ENCODE results near the gene OCRL. TPM values are rescaled to one million over a fixed set of nuclear protein-coding genes. Genes with fewer than 3 reads are reported as not detected.
"Not testable (repeated sequence)": the region's sequence is repeated elsewhere in the genome, so short reads cannot be mapped to it uniquely, and the experiment has no call there.

Gene OCRL
- total RNA-seq, 1 donor from 2014 or later: 13.7 TPM

DNA sequence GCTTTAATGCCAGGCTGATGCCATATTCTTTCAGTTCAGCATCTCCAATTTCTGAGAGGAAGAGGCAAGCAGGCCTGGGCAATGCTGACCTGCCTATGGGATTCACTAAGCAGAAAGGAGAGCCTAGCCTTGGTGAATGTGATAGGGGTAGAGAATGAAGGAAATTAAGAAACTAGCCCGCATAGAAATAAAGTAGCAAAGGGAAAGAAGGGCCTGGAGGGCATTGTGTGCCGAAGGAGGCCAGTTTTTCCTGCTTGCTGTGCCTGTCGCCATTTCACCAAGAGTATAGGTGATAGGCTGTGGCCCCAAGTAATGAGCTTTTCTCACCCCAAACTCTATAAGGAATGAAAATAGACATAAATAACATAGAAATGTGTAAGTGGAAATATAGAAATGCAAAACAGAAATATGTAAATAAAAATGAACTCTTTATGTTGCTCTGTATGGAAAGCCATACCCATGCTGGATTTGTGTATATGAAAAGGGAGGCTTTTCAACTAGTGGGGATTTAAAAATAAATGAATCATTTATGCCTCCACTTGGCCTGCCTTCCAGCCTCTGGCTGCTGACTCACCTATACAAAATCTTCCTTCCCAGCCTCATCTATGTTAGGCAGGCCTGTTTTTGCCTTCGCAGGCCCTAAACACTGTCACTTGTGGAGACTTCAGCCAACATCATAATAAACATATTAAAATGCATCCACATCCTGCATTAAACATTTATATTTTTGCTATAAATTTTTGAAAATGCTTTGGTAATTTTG is 5.1 kb upstream of the OCRL start:
- no peak for DNase-seq

DNA sequence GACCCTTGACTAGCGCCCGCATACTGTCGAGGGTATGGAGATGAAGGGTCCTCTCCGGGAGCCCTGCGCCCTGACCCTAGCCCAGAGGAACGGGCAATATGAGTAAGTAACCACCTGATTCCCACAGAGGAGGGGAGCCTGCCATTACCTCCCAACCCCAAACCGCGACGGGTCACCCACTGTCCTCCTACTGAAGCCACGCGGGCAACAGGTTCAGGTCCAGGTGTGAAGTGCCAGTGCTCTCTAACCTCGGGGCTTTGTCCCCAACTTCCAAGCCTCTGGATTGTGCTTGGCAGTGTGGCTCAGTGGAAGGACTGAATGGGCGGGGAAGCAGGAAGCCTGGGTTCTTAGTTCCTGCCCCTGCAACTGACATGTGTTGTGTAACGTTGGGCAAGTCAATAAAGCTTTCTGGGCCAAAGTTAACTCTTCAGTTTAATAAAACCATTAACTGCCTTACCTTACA is 694 bp downstream of the OCRL start:
- DNase-seq: no peak

DNA sequence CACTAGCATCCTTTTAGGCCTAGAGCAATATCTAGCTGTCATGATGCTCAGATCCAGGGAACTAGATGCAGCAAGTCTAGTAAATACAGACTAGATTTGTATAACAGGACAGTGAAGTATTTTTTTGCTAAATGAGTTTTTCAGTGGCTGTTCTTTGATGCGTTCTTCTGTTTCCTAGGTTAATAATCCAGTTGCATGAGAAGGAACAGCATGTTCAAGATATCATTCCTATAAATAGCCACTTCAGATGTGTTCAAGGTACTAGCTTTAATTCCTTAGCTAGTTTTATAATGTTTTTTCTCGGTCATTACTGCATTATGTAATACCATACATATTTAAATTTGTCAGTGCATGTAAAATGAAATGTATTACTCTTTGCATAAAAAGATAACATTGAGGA is 4.7 kb downstream of the OCRL start:
- DNase-seq: no peak

DNA sequence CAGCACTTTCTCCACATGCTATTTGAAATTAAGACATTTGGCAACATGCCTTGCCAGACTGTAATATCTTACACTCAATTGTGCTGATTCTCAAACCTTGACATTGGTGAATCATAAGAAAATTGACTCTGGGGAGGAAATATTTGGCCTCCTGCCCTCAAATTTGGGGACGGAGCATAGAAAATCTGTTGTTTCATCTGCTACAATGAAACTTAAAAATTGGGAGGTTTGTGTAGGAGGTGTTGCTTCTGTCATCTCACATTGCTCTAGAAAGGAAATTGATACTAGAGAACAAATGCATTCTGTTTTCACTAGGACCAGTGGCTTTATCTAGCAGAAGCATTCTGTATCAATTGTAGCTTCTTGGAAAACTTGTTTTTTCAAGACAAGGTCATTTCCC is 5.3 kb downstream of the OCRL start:
- DNase-seq: no peak

DNA sequence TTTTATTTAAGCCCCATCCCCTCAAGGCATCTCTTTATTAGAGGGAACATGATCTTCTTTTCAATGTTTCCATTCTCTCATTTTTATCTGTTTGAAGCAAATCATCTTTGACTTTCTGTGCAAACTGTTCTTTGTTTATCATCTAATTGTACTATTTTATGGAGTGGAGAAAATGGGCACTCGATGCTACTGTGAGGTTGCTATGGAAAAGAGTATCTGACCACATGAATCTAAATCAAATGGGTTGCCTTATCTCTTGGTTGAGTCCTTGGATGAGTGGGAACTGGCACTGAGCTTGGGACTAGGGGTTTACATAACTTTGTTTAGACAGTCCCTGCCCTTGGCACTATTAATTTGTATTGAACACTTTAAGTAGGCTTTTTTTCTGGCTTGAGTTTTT is 9.1 kb downstream of the OCRL start:
- no peak for DNase-seq

DNA sequence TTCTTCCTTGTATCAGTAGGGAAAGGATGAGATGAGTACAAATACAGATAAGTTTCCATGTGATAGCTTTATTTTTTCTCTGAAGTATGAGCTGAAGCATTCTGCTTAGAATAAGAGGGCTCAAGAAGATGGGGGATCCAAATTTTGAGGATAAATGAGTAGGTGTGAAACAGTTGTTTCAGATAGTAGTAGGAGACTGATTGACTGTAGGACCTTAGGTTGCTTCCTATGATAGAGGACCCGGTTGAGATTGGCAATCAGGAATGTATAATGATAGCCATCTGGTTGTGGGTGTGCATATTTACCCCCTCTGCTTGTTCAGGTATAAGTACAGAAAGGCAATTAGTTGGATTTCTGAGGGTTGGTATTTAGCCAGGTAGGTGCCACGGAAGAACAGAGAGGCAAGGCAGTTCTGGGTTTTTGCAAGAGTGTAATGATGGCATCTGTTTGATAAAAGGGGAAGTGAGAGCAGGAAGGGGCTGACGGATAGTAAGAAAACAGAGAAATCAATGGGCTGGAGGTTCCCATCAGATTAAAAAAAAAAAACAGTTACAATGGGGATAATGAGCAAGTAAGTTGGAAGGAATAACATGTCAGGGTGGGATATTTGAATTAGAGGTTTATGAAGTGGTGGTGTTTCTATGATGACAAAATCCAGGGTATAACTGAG is 13.7 kb downstream of the OCRL start:
- DNase-seq: no peak

DNA sequence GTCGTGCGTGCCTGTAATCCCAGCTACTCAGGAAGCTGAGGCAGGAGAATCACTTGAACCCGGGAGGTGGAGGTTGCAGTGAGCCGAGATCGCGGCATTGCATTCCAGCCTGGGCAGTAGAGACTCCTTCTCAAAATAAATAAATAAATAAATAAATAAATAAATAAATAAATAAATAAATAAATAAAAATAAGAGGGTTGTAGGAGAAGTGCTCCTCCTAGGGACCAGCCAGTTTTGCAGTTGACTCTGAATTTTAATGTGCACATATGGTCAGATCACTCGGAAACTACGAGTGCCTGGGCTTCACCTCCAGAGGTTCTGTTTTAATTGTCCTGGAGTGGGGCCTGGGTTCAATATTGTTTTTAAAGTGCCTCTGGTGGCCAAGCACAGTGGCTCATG is 14.8 kb downstream of the OCRL start:
- DNase-seq: not testable (repeated sequence)

DNA sequence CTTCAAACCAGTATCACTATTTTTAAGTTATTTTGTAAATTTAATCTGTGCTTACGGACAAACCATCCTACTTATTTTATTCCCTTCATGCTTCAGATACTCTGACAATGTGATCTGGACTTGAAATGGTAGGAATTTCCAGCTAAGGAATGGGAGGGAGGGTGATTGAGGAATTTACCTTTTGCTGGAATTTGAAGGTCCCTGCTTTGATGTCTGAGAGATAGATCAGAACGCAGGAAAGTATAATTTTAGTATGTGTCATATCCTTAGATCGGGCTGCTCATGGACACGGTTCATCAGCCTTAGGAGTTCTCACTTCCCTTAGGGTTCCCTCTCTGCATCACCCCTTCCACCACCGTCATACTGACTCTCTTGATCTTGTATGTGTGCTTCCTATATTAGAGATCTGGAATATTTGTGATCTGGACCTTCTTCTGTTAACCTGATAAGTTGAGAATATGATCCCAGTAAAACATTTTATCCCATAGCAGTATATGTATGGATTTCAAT is 16.8 kb downstream of the OCRL start:
- no peak for DNase-seq

DNA sequence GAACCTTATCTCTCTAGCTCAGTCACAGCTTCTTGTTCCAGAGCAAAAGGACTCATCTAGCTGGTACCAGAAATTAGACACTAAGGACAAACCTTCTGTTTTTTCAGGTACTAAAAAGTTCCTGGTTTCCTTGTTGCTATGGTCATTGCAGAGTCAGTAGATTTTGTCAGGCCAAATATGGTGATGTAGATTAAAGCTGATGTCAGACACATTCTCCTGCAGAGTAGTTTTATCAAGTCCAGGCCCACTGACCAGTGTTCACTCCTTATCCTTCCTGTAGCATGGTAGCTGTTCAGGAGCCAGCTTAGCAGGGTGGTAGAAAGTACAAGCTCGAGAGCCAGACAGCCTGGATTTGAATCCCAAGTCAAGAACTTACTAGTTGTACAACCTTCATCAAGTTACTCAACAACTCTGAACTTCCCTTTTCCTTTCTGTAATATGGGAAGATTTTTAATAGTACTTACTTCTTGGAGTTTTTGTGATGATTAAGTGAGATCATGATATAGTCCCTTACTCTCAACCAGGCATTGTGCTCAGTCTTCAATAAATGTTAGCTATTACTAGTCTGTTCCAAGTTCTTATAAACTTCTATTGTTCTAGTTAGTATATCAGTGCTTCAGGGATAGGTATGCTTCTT is 17.9 kb downstream of the OCRL start:
- DNase-seq: no peak

DNA sequence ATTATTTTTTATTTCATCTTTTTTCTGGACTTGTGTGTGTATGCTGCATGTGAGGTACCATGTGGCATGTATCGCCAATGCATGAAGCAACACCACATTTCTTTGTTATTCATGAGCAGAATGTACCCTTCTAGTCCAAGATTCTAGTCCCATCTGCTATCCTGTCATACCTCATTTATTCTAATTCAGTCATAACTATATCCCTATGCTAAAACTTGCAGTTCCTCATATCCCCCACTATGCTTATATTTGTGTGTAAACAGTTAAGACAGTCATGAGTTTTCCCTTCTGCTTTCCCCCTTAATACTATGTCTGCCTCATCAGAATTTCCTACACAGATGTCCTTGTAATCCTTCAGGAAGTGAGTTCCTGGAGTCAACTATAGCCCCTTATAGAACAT is 19.7 kb downstream of the OCRL start:
- DNase-seq: no peak

DNA sequence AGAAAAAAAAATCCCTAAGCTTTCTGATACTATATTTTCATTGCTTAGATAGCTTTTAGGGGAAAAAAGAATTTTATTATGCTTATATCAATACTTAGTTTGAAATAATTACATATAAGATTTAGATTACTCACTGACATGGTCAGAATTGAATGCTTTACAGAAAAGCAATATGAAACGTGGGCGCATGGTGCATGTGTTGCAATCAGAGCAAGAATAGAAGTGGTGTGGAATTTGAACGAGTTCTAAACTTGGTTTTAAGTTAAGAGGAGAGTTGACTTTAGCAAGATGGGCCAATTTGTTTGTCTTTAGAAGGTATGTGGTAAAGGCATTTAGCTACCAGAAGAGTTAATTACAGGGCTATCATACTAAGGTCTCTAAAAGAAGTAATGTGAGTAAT is 21.4 kb downstream of the OCRL start:
- DNase-seq: no peak

DNA sequence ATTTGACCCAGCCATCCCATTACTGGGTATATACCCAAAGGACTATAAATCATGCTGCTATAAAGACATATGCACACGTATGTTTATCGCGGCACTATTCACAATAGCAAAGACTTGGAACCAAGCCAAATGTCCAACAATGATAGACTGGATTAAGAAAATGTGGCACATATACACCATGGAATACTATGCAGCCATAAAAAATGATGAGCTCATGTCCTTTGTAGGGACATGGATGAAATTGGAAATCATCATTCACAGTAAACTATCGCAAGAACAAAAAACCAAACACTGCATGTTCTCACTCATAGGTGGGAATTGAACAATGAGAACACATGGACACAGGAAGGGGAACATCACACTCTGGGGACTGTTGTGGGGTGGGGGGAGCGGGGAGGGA is 24.3 kb downstream of the OCRL start:
- DNase-seq: not testable (repeated sequence)

DNA sequence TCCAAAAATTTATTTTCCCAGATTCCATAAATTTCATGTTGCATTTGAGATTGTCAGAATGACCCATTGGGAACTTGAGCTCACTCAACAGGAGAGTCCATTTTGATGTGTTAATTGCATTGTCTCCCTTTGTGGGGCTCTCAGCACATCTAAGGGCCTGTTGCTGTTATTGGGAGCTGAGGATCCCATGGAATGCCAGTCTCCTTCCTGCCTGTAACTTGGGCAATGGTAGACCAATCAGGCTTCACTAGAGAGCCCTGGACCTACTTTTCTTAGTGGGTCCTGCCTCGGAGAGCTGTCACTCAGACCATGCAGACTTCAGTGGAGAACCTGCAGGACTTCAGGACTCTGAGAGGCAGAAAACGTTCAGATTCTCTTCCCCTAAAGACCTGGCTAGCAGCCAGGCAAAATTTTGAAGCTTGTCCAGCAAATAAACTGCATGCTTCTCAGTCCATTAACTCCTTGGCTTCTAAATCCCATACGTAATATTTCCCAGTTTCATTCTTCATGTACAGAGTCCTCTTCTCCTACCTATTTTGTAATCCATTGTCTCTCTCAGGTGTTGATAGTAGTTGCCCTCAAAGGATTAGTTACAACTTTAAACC is 25.1 kb downstream of the OCRL start:
- peak; percentile 77 for DNase-seq

DNA sequence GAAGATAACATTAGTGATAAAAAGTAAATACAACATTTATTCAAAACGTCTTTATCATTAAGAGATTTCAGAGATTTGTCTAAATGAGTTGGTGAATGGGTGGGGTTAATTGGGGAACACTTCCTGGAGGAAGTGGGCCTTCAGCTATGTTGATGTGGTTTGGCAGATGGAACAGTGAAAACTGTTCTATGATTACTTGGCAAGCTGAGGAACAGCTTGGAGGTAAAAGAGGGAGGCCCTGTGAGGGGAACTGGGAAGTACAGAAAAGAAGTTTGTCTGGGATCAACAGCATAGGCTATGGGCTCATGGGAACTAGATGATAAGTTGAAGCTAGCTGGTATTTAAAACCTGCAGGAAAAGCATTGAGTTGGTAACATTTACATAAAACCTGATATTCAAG is 26.0 kb downstream of the OCRL start:
- peak; percentile 46 for DNase-seq

DNA sequence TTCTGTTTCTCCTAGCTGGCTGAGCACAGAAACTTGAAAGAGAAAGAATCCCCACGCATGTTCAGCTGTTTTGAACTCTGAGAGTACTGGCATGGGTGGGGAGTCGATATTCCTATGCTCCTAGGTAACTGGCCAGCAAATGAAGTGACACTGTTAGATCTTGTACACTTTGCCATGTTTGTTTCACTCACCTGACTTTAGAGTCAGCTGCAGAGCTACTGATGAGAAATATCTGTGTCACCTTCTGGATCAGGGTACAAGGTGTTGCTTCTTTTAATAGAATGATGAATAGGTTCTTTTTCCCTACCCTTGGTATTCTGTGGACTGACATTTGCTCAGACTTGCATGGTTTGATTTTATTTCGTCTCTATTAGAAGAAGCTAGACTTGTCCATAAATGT is 28.3 kb downstream of the OCRL start:
- DNase-seq: no peak

DNA sequence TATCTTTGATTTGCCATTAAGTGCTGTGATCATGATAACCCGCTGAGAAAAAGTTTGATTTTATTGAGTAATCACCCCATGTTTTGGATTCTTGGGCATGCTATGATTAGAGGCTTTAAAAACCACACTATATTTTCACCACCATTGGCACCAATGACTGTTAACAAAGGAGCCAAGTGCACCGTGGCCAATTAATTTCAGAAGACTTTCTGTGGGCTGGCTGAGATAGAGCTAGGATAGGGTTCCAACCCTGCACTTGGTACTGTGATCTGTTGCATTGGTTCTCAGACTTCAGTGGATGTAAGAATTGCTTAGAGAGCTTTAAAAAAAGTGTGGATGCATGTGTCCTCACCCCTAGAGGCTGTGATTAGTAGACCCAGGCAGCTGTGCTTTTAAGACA is 32.4 kb downstream of the OCRL start:
- peak; percentile 46 for DNase-seq

DNA sequence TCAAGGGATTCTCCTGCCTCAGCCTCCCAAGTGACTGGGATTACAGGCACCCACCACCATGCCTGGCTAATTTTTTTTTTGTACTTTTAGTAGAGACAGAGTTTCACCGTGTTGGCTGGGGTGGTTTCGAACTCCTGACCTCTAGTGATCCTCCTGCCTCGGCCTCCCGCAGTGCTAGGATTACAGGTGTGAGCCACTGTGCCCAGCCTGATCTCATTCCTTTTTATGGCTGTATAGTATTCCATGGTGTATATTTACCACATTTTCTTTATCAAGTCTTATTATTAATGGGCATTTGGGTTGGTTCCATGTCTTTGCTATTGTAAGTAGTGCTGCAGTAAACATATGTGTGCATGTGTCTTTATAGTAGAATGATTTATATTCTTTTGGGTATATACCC is 33.6 kb downstream of the OCRL start:
- DNase-seq: not testable (repeated sequence)

DNA sequence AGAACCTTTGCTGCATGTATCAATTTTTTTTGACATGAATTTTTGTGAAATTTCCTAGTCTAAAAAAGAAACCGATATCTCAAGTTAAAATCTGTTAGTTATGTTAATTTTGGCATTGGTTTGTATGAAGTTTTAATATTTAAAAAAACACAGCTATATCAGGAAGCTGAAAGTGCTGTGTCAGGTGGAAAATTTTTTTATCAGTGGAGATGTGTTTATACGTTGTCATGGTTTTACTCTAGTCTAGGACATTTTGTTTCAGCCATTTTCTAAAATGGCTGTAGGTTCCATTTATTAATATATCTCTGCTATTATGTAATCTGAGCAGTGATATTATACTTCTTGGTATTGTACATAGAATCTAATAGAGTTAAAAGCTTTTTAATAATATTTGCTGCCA is 34.2 kb downstream of the OCRL start:
- DNase-seq: no peak

DNA sequence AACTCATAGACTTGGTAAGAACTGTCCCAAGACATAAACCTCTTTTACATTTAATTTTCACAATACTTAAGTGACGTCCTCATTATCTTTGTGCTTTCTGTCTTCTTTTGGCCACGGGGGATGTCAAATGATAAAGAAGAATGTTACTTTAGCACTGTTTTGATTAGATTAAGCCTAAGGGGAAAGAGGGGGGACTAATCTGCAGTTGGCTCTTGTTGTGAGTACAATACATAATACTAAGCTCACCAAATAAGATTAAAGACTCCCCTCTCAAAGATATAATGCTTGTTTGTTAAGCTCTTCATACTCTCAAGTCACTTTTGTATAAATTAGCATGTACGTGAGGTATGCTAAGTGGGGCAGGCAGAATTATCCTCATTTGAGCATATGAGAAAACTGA is 36.5 kb downstream of the OCRL start:
- no peak for DNase-seq

DNA sequence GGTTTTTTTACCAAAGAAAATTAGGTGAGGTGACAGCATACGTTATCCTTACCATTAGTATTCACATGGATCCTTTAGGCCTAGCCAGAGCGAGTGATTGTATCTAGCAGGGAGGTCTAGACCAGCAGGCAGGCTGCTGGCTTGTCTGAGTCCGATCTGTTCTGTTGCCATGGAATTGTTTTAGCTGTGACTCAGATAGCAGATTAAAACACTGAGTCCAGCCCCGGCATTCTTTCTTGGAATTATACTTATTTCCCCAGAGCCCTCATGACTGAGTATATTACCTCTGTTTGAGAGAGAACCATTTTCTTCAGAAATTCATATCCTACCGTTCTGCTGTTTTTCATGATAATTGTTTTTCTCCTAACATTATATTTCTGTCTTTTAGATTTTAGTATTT is 37.4 kb downstream of the OCRL start:
- peak; percentile 45 for DNase-seq

DNA sequence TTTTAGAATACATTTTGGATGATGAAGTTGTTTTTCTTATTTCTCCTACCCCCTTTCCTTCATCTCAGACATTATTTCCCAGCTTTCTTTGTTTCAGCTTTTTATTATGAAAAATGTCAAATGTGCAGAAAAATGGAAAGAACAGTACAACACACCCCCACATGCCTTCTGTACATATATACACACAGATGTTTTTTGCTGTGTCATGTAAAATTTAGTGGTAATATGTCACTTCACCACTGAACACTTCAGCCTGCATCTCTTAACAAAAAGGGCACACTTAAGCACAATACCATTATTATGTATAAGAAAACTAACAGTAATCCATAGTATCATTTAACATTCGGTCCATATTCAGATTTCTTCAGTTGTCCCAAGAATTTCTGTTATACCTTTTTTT is 37.8 kb downstream of the OCRL start:
- DNase-seq: no peak

DNA sequence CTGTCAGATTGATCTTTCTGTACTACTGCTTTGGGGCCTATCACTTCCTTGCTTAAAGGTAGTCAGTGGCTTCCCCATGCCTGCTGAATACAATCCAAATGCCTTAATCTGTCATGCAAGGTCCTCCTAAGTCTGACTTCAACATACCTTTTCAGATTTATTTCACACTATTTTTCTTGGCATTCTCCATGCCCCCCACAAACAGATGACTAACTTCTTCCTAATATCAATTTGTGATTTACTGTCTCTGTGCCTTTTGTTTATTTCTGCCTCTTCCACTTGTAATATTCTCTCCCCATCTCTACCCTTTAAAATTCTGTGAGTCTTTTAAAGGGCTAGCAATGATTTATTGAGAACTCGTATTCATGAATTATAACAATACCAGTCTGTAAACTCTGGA is 41.8 kb downstream of the OCRL start:
- DNase-seq: no peak

DNA sequence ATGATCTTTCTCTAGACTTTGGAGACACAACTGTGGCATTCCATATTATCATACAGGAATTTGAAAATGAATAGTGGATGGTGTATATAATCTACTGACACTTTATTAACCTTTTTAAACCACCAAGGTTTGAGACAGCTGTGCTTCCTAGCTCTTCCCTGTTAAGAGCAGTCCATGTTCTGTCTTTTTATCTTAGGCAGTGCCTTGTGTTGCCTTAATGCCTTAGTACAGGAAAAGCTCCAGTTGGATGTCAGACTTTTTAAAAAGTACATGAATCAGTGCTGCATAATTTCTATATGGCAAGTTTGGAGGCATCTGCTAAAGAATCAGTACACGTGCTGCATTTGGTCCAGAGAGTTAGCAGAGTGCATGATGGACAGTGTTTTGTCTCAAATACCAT is 45.1 kb downstream of the OCRL start:
- no peak for DNase-seq

Data from tongue (tissue), 2 donors.